C4-2B (cell line): ENCODE measurements around the gene AHCYL1.
A peak's percentile ranks its signal among the peaks of the same experiment; 100 is the strongest.

Experiments
- H3K27ac ChIP-seq: fragments of 450-650 bp; 2 replicates; pipeline ENCODE4 v1.5.1; 2017
- CTCF ChIP-seq: fragments of 450-650 bp; conservative IDR thresholded peaks from 2 replicates; pipeline ENCODE4 v1.5.1; 2017; ENCODE audit warnings: mild to moderate bottlenecking
- ZFX ChIP-seq: fragments of 450-650 bp; IDR thresholded peaks from 2 replicates; pipeline ENCODE4 v1.6.1; 2017

Gene AHCYL1

DNA sequence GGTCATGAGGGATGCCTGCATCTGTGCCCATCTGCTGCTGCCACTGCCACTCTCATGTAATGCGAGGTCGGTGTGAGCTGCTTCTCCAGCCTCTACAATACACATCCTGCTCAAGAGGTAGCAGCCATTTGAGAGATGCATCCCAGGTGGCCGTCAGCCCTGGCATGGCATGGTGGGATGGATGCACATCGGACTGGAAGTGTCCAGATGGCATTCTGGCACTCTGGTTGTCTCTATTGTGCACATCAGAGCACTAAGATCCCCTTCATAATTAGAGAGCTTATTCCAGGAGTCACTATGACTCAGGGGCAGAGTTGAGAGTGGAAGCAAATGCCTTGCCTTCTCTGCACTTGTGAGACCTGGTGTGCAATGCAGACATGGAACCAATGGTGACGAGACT, 53.7 kb downstream of the AHCYL1 start:
- TF ChIP-seq CTCF (no peak), ZFX (no peak)
- H3K27ac ChIP-seq: no peak overlapping the region

GRCh38 chr1:110039641-110040040, 55.1 kb downstream of the AHCYL1 start:
- TF ChIP-seq CTCF (no peak), ZFX (no peak)
- H3K27ac ChIP-seq: peak overlapping the region; percentile 3; the same call in 1 of the 2 replicates

DNA sequence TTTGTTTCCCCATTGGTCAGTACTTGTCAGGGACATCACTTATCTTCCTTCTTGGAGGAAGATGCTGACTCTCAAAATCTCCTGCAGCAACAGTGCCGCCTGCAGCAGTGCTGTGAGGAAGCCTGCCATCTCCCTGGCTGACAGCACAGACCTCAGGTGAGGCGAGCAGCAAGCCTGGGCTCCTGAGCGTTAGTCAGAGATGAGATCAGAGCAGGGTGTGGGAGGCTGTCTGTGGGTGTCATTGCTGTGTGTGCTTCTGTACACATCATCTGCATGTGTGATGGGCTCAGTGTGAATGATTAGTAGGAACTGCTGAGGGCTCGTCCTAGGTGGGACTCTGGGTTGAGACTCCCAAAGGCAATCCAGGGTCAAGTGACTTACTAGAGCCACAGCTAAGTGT, 56.0 kb downstream of the AHCYL1 start:
- H3K27ac ChIP-seq: no peak overlapping the region
- no peak for TF ChIP-seq ZFX
- TF ChIP-seq CTCF: no peak

DNA sequence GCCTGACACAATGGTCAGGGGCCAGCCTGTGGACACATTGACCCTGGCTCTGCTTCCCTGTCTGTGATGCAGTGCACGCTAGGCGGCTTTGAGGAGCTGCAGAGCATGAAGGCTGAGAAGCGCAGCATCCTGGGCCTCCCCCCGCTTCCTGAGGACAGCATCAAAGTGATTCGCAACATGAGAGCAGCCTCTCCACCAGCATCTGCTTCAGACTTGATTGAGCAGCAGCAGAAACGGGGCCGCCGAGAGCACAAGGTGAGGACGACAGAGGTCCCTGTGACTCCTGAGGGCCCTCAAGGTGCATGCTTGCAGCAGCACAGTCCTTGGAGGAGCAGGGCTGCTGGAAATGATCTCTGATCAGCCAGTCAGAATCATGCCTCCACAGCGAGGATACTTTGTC, 58.5 kb downstream of the AHCYL1 start:
- TF ChIP-seq ZFX (no peak), CTCF (no peak)
- H3K27ac ChIP-seq: no peak overlapping the region

GRCh38 chr1:110047463-110047862, 62.9 kb downstream of the AHCYL1 start:
- peak overlapping the region; percentile 36 for H3K27ac ChIP-seq
- TF ChIP-seq CTCF (no peak; the same call in 1 of the 2 replicates), ZFX (no peak)

GRCh38 chr1:110048240-110048639, 63.7 kb downstream of the AHCYL1 start:
- H3K27ac ChIP-seq: peak overlapping the region; percentile 36
- TF ChIP-seq CTCF (no peak), ZFX (no peak)

DNA sequence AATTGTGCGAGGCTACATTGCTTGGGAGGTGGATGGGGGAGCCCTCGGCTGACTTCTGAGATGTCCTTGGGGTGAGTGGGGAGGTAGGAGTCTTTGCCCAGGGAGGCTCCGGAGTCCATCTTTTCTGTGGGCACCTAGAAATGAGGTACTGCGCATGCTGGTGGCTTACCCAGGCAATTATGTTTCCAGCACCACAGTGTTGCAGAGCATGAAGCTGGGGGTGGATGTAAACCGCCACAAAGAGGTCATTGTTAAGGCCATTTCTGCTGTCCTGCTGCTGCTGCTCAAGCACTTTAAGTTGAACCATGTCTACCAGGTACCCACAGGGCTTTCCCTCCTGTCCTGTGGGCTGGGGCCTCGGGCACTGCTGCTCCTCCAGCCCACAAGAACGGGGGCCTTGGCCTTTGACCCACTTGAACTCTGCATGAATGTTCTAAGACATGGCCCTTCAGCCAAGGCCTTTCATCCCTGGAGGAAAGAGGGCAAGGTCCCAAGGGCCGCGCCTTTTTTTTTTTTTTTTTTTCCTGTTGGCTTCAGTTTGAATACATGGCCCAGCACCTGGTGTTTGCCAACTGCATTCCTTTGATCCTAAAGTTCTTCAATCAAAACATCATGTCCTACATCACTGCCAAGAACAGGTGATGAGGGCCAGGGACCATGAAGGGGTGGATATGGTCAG, 64.5 kb downstream of the AHCYL1 start:
- TF ChIP-seq ZFX: no peak
- no peak for TF ChIP-seq CTCF
- H3K27ac ChIP-seq: peak overlapping the region; percentile 36
